GM21619 (cell line): Measurements from ENCODE around the gene NIT2.
A peak's percentile ranks its signal among the peaks of the same experiment; 100 is the strongest.
"Not testable (repeated sequence)": the region's sequence is repeated elsewhere in the genome, so short reads cannot be mapped to it uniquely, and the experiment has no call there.

Experiments used
- ATAC-seq: cut with Tn5 transposase; IDR thresholded peaks from one replicate; pipeline ENCODE4 v1.9.1; 2021; ENCODE audit not compliant: unreplicated experiment

NIT2 gene, protein sequence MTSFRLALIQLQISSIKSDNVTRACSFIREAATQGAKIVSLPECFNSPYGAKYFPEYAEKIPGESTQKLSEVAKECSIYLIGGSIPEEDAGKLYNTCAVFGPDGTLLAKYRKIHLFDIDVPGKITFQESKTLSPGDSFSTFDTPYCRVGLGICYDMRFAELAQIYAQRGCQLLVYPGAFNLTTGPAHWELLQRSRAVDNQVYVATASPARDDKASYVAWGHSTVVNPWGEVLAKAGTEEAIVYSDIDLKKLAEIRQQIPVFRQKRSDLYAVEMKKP

GRCh38 chr3:100334488-100335351 lies at the start of gene NIT2:
Gene NIT2, plus strand, starts transcription at chr3:100334757. Its CDS starts 35 bp downstream, at chr3:100334792.
- peak; percentile 96 for ATAC-seq

DNA sequence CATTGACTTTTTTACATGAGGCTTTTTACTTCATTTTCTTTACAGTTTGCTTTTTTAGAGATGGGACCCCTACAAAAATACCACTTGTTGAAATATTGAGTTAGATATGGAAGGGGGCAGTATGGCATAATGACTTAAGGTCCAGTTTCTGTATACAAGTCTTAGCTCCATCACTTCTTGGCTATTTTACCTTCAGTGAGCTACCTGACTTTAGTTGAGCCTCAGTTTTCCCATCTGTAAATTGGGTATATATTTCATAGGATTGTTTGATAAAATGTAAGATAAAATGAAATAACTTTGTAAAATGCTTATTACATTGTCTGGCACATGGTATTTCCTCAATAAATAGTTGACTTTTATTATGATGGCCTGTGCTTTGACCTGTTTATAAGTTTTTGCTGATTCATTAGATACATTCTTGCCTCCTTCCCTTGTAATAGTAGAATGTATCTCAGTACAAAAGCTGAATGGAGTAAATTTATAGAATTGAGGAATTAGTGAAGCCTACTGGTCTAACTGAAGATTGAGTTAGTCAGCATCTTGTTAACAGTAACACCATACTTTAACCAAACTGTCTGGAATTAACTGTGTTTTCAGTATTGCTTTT lies 46.2 kb upstream of the NIT2 start:
- no peak for ATAC-seq

GRCh38 chr3:100289339-100289738 lies 45.2 kb upstream of the NIT2 start:
- no peak for ATAC-seq

- no peak for ATAC-seq
Observed at GRCh38 chr3:100295089-100295488, 39.5 kb upstream of the NIT2 start.

- ATAC-seq, result no peak
Observed at GRCh38 chr3:100297784-100298183, 36.8 kb upstream of the NIT2 start.

DNA sequence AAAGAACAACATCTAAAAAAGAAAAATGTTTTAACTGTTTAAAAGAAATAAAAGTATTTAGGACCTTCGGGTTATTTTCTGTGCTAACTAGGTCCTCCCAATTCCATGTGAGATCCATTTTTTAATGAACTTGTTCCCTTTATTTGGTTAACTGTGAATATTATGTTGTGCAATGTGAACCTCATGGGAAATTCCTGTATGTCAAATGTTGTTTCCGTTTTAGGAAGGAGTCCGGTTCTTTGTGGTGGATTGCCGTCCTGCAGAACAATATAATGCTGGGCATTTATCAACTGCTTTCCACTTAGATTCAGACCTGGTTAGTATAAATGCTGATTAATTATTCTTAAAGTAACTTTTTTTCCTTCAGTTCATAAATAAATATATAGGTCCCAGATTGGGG lies 35.5 kb upstream of the NIT2 start:
- no peak for ATAC-seq

- ATAC-seq, result no peak
Observed at GRCh38 chr3:100306695-100307094, 27.9 kb upstream of the NIT2 start.

- ATAC-seq, result no peak
Observed at GRCh38 chr3:100310355-100310965, 24.1 kb upstream of the NIT2 start.

DNA sequence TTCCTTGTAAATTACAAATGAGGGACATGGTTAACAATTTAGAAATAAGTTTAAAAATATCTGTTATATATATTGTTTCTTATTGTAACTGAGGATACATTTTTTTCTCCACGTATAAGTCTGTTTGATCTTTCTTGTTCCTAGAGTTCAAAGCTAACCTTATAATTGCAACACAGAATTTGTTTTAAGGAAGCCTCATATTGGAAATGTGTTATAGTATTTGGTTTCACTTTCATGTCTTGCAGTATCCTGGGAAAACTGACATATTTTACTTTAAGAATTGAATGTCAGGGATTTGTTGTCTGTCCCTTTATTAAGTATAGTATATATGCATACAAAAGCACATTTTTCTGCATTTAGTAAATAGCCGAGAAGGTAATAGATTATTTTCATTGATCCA lies 23.5 kb upstream of the NIT2 start:
- ATAC-seq, result no peak

GRCh38 chr3:100316641-100317069 lies 17.9 kb upstream of the NIT2 start:
- ATAC-seq, result peak; percentile 78

DNA sequence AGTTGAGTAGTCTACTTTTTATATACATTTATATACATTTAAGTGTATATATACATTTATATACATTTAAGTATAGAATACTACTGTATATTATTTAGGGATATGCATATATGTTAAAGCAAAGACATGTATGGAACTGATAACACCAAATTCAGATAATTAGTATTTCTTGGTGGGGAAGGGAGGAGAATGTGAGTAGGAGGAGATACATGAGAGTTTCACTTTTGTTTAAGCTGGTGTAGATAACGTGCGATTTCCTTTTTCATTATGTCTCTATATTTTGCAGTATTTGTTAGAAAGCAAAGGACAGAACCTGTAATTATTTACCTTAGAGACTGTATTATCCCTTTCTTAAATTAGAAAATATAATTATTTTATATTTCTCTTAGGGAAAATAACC lies 16.6 kb upstream of the NIT2 start:
- ATAC-seq, result peak; percentile 59

- ATAC-seq, result no peak
Observed at GRCh38 chr3:100319951-100320350, 14.6 kb upstream of the NIT2 start.

DNA sequence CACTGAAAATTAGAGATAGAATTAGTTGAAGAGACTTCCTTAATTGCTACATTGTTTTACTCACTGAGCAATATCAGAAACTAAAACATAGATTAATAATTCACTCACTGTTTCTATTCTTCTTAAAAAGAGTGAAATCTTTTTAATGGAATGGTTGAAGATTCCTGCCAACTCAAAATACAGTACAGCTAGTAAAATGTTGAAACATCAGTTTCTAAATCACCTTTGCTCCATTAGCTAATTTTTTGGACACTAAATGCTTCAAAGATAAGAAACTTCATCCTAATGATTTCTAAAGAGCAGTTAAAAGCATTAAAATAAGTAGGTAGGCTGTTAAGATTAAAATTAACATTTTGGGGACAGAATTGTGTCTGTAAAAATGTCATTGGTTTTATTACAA lies 10.5 kb upstream of the NIT2 start:
- no peak for ATAC-seq

DNA sequence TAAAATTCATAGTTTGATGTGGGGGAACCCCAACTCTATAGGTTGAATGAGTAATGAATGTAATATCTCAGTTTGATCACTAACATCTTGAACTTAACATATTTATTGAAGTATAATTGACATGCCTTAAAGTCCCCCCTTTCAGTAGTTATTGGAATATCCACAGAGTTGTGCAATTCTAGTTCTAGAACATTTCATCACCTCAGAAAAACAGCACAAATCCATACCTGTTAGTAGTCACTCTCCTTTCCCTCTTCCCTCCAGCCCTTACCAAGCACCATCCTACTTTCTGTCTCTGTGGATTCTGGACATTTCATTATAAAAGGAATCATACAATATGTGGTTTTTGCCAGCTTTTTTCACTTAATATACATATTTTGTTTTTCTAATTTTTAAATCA lies 8.7 kb upstream of the NIT2 start:
- ATAC-seq, result no peak

DNA sequence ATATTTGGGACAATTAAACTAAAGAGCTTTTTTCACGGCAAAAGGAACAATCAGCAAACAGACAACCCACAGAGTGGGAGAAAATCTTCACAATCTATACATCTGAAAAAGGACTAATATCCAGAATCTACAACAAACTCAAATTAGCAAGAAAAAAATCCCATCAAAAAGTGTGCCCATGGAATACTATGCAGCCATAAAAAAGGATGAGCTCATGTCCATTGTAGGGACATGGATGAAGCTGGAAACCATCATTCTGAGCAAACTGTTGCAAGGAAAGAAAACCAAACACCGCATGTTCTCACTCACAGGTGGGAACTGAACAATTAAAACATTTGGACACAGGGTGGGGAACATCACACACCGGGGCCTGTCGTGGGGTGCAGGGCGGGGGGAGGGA lies 7.2 kb upstream of the NIT2 start:
- ATAC-seq, result not testable (repeated sequence)

GRCh38 chr3:100329800-100330489 lies 4.6 kb upstream of the NIT2 start:
- no peak for ATAC-seq

DNA sequence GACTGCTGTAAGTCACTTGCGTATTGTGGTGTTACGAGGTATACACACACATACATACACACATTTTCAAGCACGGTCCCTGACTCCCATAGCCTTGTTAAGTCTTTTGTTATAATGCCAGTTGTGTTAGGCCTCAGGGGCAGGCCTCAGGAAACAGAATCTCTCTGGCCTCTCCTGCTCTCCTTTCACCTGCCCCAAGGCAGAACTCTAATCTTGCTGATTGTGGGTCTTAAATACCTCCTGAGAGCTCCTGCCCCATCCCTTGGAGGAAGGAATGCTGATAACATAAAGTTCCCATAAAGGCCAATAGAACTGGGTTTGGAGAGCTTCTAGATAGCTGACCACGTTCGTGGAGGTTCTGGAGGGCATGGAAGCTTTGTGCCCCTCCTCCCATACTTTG lies 3.9 kb upstream of the NIT2 start:
- ATAC-seq, result no peak

DNA sequence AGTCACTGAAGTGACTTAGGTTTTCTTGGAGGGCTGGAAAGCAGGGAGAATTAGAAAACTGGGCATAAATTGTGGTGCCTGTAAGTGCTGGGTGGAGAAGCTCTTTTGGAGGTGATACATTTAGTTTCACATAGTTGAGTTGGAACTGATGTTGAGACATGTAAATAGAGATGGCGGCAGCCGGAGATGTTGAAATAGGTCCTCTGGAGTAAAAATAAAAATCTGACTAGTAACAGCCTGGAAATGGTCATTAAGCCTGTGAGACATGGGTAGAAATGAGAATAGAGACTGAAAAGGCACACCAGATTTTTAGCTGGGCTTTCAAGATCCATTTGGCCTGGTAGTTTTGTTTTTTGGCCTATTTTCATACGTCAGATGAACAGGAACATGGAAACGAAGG lies 2.9 kb upstream of the NIT2 start:
- no peak for ATAC-seq

DNA sequence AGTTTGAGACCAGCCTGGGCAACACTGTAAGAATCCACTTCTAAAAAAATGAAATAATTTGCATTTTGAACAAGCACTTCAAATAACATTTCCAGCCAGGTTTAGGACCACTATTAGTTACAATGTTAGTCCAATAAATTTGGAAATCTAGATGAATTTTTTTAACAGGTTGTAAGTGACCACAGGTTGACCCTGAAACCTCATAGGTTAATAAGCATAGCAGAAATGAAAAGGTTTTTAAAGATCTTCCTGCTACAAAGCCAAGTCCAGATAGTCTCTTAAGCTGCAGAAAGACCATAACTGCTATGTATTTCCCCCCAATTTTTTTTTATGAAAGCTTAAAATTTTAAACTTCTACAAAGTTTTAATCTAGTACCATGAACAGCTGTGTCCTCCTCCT lies 1.5 kb upstream of the NIT2 start:
- no peak for ATAC-seq

DNA sequence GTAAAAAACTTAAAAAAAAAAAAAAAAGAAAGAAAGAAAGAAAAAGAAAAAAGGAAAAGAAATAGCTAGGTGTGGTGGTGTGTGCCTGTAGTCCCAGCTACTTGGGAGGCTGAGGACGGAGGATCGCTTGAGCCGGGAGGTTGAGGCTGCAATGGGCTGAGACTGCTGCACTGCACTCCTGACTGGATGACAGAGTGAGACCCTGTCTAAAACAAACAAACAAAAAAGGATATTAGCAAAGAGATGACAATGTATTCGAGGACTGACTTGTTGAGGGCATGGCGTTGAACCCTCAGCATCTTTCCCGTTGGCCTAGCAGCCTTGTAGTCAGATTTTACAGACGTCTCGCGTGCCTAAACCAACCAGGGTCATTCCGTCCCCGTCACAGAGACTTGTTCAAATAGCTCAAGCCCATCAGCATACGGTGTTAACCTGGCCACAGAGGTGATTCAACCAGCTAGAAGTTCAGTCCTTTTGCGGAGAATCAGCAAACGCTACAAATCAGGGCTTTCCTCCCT lies 528 bp upstream of the NIT2 start:
- peak; percentile 29 for ATAC-seq

DNA sequence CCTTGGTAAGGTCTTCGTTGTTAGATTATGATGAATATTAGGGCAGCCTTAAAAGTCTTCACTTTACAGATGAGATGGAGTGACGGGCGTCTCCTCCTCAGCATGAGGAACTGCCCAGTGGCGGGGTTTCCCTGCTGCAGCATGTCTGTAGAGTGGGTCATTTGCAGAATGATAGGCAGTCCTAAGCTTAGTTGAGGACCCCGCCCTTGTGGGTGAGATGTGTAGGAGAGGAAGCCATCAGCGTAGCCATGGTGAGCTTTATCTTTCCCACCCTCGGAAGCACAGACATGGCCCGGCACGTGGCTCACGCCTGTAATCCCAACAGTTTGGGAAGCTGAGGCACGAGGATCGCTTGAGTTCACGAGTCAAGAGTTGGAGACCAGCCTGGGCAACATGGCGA lies 877 bp downstream of the NIT2 start:
- peak; percentile 44 for ATAC-seq
